HepG2 (cell line): Measurements from ENCODE around the gene PIM3. TPM values are rescaled to one million over a fixed set of nuclear protein-coding genes. Genes with fewer than 3 reads are reported as not detected.
A peak's percentile ranks its signal among the peaks of the same experiment; 100 is the strongest.

Source experiments
- ASH2L ChIP-seq: fragments of 300-600, 200-600 bp; sonication (generic); IDR thresholded peaks from 2 replicates; pipeline ENCODE4 v1.7.0; 2017; ENCODE audit warnings: low read depth, mild to moderate bottlenecking, moderate library complexity, mixed read lengths, low read length; ENCODE audit not compliant: insufficient read length
- ATRX ChIP-seq: sonication (generic); formaldehyde crosslinking; IDR thresholded peaks from 2 replicates; pipeline ENCODE4 v1.4.0; 2020; ENCODE audit warnings: missing genetic modification reagents, borderline replicate concordance
- BATF2 ChIP-seq: sonication (generic); formaldehyde crosslinking; IDR thresholded peaks from 2 replicates; pipeline ENCODE4 v1.8.0; 2022; ENCODE audit warnings: mild to moderate bottlenecking, missing genetic modification reagents, moderate library complexity
- CBX1 ChIP-seq: IDR thresholded peaks from one replicate; pipeline ENCODE4 v1.6.1; 2016; ENCODE audit warnings: antibody characterized with exemption, low read depth
- CC2D1A ChIP-seq: sonication (generic); formaldehyde crosslinking; IDR thresholded peaks from 2 replicates; pipeline ENCODE4 v1.8.1; 2023; ENCODE audit warnings: mild to moderate bottlenecking, missing genetic modification reagents
- CENPT ChIP-seq: sonication (generic); formaldehyde crosslinking; IDR thresholded peaks from 2 replicates; pipeline ENCODE4 v1.8.0; 2022; ENCODE audit warnings: low read depth, mild to moderate bottlenecking, moderate library complexity, missing genetic modification reagents
- CERS6 ChIP-seq: sonication (generic); formaldehyde crosslinking; IDR thresholded peaks from 2 replicates; pipeline ENCODE4 v1.5.0; 2020; ENCODE audit warnings: missing genetic modification reagents
- FOXM1 ChIP-seq: sonication (generic); formaldehyde crosslinking; IDR thresholded peaks from 2 replicates; pipeline ENCODE4 v1.5.0; 2020; ENCODE audit warnings: missing genetic modification reagents
- KMT2A ChIP-seq: sonication (generic); formaldehyde crosslinking; IDR thresholded peaks from 2 replicates; pipeline ENCODE4 v1.4.0; 2020; ENCODE audit warnings: missing genetic modification reagents
- NFE2L1 ChIP-seq: sonication (generic); formaldehyde crosslinking; IDR thresholded peaks from 2 replicates; pipeline ENCODE4 v1.4.0; 2020; ENCODE audit warnings: missing genetic modification reagents, mild to moderate bottlenecking, borderline replicate concordance
- PAX8 ChIP-seq: sonication (generic); formaldehyde crosslinking; IDR thresholded peaks from 2 replicates; pipeline ENCODE4 v1.8.0; 2022; ENCODE audit warnings: mild to moderate bottlenecking, missing genetic modification reagents, borderline replicate concordance
- PITX1 ChIP-seq: sonication (generic); formaldehyde crosslinking; IDR thresholded peaks from 2 replicates; pipeline ENCODE4 v1.5.1; 2020; ENCODE audit warnings: mild to moderate bottlenecking, missing genetic modification reagents
- PRPF4 ChIP-seq: fragments of 200-400 bp; formaldehyde crosslinking; IDR thresholded peaks from 2 replicates; pipeline ENCODE4 v1.6.1; 2016; ENCODE audit warnings: low read length, low read depth; ENCODE audit not compliant: poor library complexity, severe bottlenecking
- SETDB1 ChIP-seq: sonication (generic); formaldehyde crosslinking; IDR thresholded peaks from 2 replicates; pipeline ENCODE4 v1.5.1; 2020; ENCODE audit warnings: missing genetic modification reagents, mild to moderate bottlenecking, borderline replicate concordance
- TRIM24 ChIP-seq: sonication (generic); formaldehyde crosslinking; IDR thresholded peaks from 2 replicates; pipeline ENCODE4 v1.8.0; 2022; ENCODE audit warnings: mild to moderate bottlenecking, missing genetic modification reagents
- WIZ ChIP-seq: sonication (generic); formaldehyde crosslinking; IDR thresholded peaks from 2 replicates; pipeline ENCODE4 v1.5.1; 2020; ENCODE audit warnings: mild to moderate bottlenecking, missing genetic modification reagents
- XBP1 ChIP-seq: sonication (generic); formaldehyde crosslinking; IDR thresholded peaks from 2 replicates; pipeline ENCODE4 v1.5.0; 2020; ENCODE audit warnings: missing genetic modification reagents
- ZGPAT ChIP-seq: IDR thresholded peaks from 2 replicates; pipeline ENCODE4 v1.6.1; 2016; ENCODE audit warnings: mild to moderate bottlenecking
- ZNF282 ChIP-seq: fragments of 450-650 bp; IDR thresholded peaks from 2 replicates; pipeline ENCODE4 v1.6.1; 2018; ENCODE audit not compliant: partially characterized antibody
- ZNF329 ChIP-seq: sonication (generic); formaldehyde crosslinking; IDR thresholded peaks from 2 replicates; pipeline ENCODE4 v1.9.0; 2021; ENCODE audit warnings: low read depth, mild to moderate bottlenecking, missing genetic modification reagents
- ZNF431 ChIP-seq: sonication (generic); formaldehyde crosslinking; IDR thresholded peaks from 2 replicates; pipeline ENCODE4 v1.9.0; 2022; ENCODE audit warnings: missing genetic modification reagents, low read depth, mild to moderate bottlenecking, borderline replicate concordance
- ZNF451 ChIP-seq: sonication (generic); formaldehyde crosslinking; IDR thresholded peaks from 2 replicates; pipeline ENCODE4 v1.5.0; 2020; ENCODE audit warnings: mild to moderate bottlenecking, missing genetic modification reagents
- ZNF510 ChIP-seq: sonication (generic); formaldehyde crosslinking; IDR thresholded peaks from 2 replicates; pipeline ENCODE4 v1.4.0; 2020; ENCODE audit warnings: low read depth, mild to moderate bottlenecking, missing genetic modification reagents
- ZNF570 ChIP-seq: sonication (generic); formaldehyde crosslinking; IDR thresholded peaks from 2 replicates; pipeline ENCODE4 v1.4.0; 2020; ENCODE audit warnings: mild to moderate bottlenecking, missing genetic modification reagents, borderline replicate concordance
- ZNF652 ChIP-seq: IDR thresholded peaks from 2 replicates; pipeline ENCODE4 v1.6.1; 2016; ENCODE audit warnings: low read depth, borderline replicate concordance
- polyA plus RNA-seq, 8 experiments: library from polyadenylated mRNA; depleted of rRNA in 3 of 8; stranded (reverse) in 7 of 8; unstranded in 1 of 8; fragments of >200 nt; fragmentation: Illumina TruSeq in 4 of 8; extraction: Trizol in 4 of 8; gene quantifications; 2 replicates each; pipeline versions ENCODE4 v1.2.1 to v1.2.3, GENCODE V29; 2011 to 2016; ENCODE audit warnings: low read depth in 4 of 8, missing spikeins in 1 of 8, mixed read lengths in 1 of 8; ENCODE audit not compliant: insufficient read depth in 1 of 8
- total RNA-seq, 5 experiments: library from RNA; depleted of rRNA; stranded (reverse); fragments of >200 nt; fragmentation: Illumina TruSeq; extraction: Trizol; gene quantifications; 2 replicates each; pipeline ENCODE4 v1.2.3, GENCODE V29; 2016; ENCODE audit warnings: low read depth in 1 of 5

PIM3 gene
- total and polyA plus RNA-seq, 2 of the 13 experiments (the other 11 are each of a cell fraction or from before 2014, with no cell fraction given) = 21.6 to 31.2 TPM

GRCh38 chr22:49958931-49959781 is 1.4 kb upstream of the PIM3 start (continued):
- TF ChIP-seq PRPF4 = no peak
- TF ChIP-seq ATRX (CRISPR knock-in tag) = no peak
- no peak for TF ChIP-seq CC2D1A (CRISPR knock-in tag)
- no peak for TF ChIP-seq SETDB1
- TF ChIP-seq NFE2L1 (CRISPR knock-in tag) = no peak; the same call in 1 of the 2 replicates
- no peak for TF ChIP-seq ZNF510 (CRISPR knock-in tag)
- TF ChIP-seq CBX1 = no peak
- no peak for TF ChIP-seq ZNF282
- peak; percentile 87; the same call in 1 of the 2 replicates for TF ChIP-seq ZNF431 (CRISPR knock-in tag)
- no peak for TF ChIP-seq WIZ (CRISPR knock-in tag)
- no peak for TF ChIP-seq CENPT (CRISPR knock-in tag)
- TF ChIP-seq ASH2L = no peak
- no peak for TF ChIP-seq FOXM1 (CRISPR knock-in tag)
- TF ChIP-seq ZNF329 (CRISPR knock-in tag) = no peak
- TF ChIP-seq ZNF451 (CRISPR knock-in tag) = no peak
- TF ChIP-seq TRIM24 = no peak
- TF ChIP-seq XBP1 = no peak
- TF ChIP-seq CERS6 = no peak
- 0 out of 2 replicates have a peak, but pooled peaks have one; percentile 27 for TF ChIP-seq KMT2A (CRISPR knock-in tag)
- TF ChIP-seq ZNF570 (CRISPR knock-in tag) = no peak
- no peak for TF ChIP-seq ZNF652 (CRISPR knock-in tag)
- TF ChIP-seq ZGPAT = no peak
- peak; percentile 77; the same call in 1 of the 2 replicates for TF ChIP-seq BATF2
- no peak for TF ChIP-seq PAX8
- no peak; the same call in 1 of the 2 replicates for TF ChIP-seq PITX1
